Ishikawa (cell line): ENCODE results near the gene C13orf46.

Source experiments
- CEBPB ChIP-seq: IDR thresholded peaks from 2 replicates; pipeline ENCODE4 v1.6.1; 2012
- CREB1 ChIP-seq: IDR thresholded peaks from 2 replicates; pipeline ENCODE4 v1.6.1; 2012; ENCODE audit warnings: low read depth
- EGR1 ChIP-seq: IDR thresholded peaks from 2 replicates; pipeline ENCODE4 v1.6.1; 2012
- EP300 ChIP-seq: IDR thresholded peaks from 2 replicates; pipeline ENCODE4 v1.6.1; 2012; ENCODE audit warnings: borderline replicate concordance
- FOXM1 ChIP-seq: IDR thresholded peaks from 2 replicates; pipeline ENCODE4 v1.6.1; 2012; ENCODE audit warnings: low read depth, borderline replicate concordance
- MAX ChIP-seq: IDR thresholded peaks from 2 replicates; pipeline ENCODE4 v1.6.1; 2012
- NFIC ChIP-seq: IDR thresholded peaks from 2 replicates; pipeline ENCODE4 v1.6.1; 2012
- RAD21 ChIP-seq: IDR thresholded peaks from 2 replicates; pipeline ENCODE4 v1.6.1; 2012; ENCODE audit warnings: low read depth
- REST ChIP-seq: IDR thresholded peaks from 2 replicates; pipeline ENCODE4 v1.6.1; 2012; ENCODE audit warnings: low read depth, mild to moderate bottlenecking
- TAF1 ChIP-seq: IDR thresholded peaks from 2 replicates; pipeline ENCODE4 v1.6.1; 2012; ENCODE audit warnings: low read depth, mild to moderate bottlenecking
- TCF12 ChIP-seq: IDR thresholded peaks from 2 replicates; pipeline ENCODE4 v1.6.1; 2012; ENCODE audit warnings: low read depth
- TEAD4 ChIP-seq: IDR thresholded peaks from 2 replicates; pipeline ENCODE4 v1.6.1; 2012
- USF1 ChIP-seq: IDR thresholded peaks from 2 replicates; pipeline ENCODE4 v1.6.1; 2012
- YY1 ChIP-seq: IDR thresholded peaks from 2 replicates; pipeline ENCODE4 v1.6.1; 2012; ENCODE audit warnings: low read depth
- ZBTB7A ChIP-seq: IDR thresholded peaks from 2 replicates; pipeline ENCODE4 v1.6.1; 2012; ENCODE audit warnings: low read depth

C13orf46 gene

GRCh38 chr13:113920606-113921286, 53.1 kb downstream of the C13orf46 start:
- TF ChIP-seq NFIC (no peak), TEAD4 (no peak), EGR1 (no peak), YY1 (no peak), FOXM1 (no peak), USF1 (no peak), TAF1 (no peak), TCF12 (no peak), CREB1 (no peak), MAX (no peak), EP300 (no peak), CEBPB (no peak), ZBTB7A (no peak), RAD21 (no peak), REST (no peak)

- no peak for TF ChIP-seq USF1
- no peak for TF ChIP-seq MAX
- no peak for TF ChIP-seq EGR1
- TF ChIP-seq YY1, result no peak
- TF ChIP-seq TEAD4, result no peak
- TF ChIP-seq FOXM1, result no peak
- no peak for TF ChIP-seq TCF12
- TF ChIP-seq ZBTB7A, result no peak
- TF ChIP-seq REST, result no peak
- no peak for TF ChIP-seq CREB1
- TF ChIP-seq TAF1, result no peak
- TF ChIP-seq RAD21, result no peak; the same call in 1 of the 2 replicates
- TF ChIP-seq EP300, result no peak
- no peak for TF ChIP-seq NFIC
- TF ChIP-seq CEBPB, result no peak
Observed at GRCh38 chr13:113919761-113920559, 53.9 kb downstream of the C13orf46 start.

- no peak for TF ChIP-seq USF1
- no peak for TF ChIP-seq YY1
- TF ChIP-seq CREB1, result no peak
- TF ChIP-seq NFIC, result no peak
- no peak for TF ChIP-seq ZBTB7A
- TF ChIP-seq MAX, result peak; percentile 49; the same call in 1 of the 2 replicates
Observed at GRCh38 chr13:113918981-113919701, 54.7 kb downstream of the C13orf46 start.

GRCh38 chr13:113918580-113918979, 55.3 kb downstream of the C13orf46 start:
- TF ChIP-seq ZBTB7A, result no peak
- TF ChIP-seq CREB1, result no peak
- no peak for TF ChIP-seq TEAD4
- TF ChIP-seq CEBPB, result no peak
- TF ChIP-seq REST, result no peak
- no peak for TF ChIP-seq RAD21
- TF ChIP-seq TAF1, result no peak
- TF ChIP-seq TCF12, result no peak
- no peak for TF ChIP-seq YY1
